ENCODE measurements around the gene PPP1R1A.

PPP1R1A gene

DNA sequence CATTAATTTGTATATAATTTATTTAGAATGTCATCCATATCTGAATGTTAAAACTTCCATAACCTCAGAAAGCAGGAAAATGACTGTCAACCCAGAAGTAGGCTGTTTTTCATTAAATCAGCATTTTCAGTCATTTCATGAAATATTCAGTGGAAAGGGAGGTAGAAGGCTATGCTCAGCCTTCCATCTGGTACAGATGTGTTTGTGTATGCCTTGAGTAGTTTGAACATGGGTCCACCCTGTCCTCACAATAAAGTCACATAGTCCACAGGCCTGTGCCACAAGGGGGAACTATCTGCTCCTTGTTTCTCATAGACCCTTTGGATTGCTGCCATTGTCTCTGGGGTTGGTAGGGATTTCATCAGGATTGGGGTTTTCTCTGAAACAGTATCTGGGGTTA is 37.1 kb upstream of the PPP1R1A start:
- TF ChIP-seq, protein P1, sequence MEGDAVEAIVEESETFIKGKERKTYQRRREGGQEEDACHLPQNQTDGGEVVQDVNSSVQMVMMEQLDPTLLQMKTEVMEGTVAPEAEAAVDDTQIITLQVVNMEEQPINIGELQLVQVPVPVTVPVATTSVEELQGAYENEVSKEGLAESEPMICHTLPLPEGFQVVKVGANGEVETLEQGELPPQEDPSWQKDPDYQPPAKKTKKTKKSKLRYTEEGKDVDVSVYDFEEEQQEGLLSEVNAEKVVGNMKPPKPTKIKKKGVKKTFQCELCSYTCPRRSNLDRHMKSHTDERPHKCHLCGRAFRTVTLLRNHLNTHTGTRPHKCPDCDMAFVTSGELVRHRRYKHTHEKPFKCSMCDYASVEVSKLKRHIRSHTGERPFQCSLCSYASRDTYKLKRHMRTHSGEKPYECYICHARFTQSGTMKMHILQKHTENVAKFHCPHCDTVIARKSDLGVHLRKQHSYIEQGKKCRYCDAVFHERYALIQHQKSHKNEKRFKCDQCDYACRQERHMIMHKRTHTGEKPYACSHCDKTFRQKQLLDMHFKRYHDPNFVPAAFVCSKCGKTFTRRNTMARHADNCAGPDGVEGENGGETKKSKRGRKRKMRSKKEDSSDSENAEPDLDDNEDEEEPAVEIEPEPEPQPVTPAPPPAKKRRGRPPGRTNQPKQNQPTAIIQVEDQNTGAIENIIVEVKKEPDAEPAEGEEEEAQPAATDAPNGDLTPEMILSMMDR (IDR thresholded peaks at IDR 0.05) = no peak

DNA sequence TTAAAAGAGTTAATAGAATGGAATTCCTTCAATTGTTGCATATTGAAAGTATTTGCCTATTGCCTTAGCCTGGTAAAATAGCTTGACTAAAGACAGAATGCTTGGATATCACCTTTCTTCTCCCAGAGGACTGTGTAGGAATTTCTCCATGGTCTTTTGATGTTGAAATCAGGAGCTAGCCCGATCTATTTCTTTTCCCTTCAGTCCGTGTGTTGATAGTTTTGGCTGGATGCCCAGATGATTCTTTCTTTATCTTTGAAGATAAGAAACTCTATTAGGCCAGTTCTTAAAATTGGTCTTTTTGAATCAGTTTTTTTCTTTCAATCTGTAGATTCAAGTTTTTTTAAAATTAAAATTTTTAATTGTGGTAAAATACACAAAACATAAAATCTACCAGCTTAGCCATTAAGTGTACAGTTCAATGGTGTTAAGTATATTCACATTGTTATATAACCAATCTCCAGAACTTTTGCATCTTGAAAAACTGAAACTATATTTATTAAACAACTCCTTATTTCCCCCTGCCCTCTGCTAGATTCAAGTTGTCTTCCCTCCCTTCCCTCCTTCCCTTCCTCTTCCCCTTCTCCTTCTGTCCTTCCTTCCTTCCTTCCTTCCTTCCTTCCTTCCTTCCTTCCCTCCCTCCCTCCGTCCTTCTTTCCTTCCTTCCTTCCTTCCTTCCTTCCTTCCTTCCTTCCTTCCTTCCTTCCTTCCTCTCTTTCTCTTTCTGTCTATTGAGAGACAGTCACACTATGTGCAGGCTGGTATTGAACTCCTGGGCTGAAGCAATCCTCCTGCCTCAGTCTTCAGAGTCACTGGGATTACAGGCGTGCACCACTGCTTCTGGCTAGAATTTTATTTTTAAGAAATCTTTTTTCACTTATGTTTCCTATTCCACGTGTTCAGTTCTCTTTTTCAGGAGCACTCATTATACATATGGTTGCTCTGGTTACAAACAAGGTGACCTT is 36.1 kb upstream of the PPP1R1A start:
- TF ChIP-seq, protein P1 (IDR thresholded peaks at IDR 0.05) = no peak

- TF ChIP-seq, protein P1 (IDR thresholded peaks at IDR 0.05) = peak; percentile 49; the same call in 1 of the 2 replicates
These were observed 34.2 kb upstream of the PPP1R1A start for GRCh38 chr12:54622463-54623183.

- TF ChIP-seq, protein P1 (IDR thresholded peaks at IDR 0.05) = no peak
These were observed 28.6 kb upstream of the PPP1R1A start for GRCh38 chr12:54616933-54617680.

GRCh38 chr12:54612225-54612750 is 23.8 kb upstream of the PPP1R1A start:
- TF ChIP-seq, protein P1 (IDR thresholded peaks at IDR 0.05) = no peak

DNA sequence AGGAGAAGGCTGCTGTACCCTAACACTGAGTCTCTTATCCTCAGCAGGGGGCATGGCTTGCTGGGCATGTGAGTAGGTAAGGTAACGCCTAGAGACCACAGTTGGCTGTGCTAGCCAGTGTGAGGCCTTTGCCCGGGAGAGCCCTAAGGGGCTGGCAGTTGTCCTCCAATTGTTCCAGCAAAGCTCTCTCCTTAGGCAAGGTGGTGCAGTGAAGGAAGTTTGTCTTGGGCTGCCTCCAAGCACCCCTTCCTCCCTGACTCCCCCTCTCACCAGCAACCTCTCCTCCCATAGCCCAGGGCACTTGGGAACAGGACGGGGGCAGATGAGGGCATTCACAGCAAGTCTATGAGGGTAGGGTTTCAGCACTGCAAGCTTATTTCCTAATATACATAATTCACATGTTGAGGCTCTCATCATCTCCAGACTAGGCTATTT is 23.3 kb upstream of the PPP1R1A start:
- TF ChIP-seq, protein P1 (IDR thresholded peaks at IDR 0.05) = no peak

DNA sequence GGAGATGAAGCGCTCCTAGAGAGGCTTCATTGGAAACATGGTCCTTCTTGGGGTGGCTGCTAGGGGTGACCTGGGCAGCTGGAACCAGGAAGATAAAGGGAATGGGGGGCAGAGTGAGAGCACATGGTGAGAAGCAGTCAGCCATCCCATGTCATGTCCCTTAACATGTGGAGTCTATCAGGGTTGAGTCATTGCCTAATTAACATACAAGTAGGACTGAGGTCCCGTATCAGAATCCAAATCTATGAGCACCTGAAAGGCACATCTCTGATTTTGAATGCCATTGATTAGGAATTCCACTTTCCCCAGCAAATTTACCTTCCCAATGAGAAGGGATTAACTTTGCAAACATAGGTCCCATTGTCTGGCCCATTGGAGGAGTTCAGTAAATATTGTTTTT is 20.3 kb upstream of the PPP1R1A start:
- TF ChIP-seq, protein P1 (IDR thresholded peaks at IDR 0.05) = no peak

All from LNCAP (cell line).